22Rv1 (cell line): ENCODE results near the gene TMEM165.
"Not testable (repeated sequence)": the region's sequence is repeated elsewhere in the genome, so short reads cannot be mapped to it uniquely, and the experiment has no call there.

Experiments used
- H3K27ac ChIP-seq: fragments of 450-650 bp; 2 replicates; pipeline ENCODE4 v1.5.1; 2017
- ZFX ChIP-seq: fragments of 450-650 bp; IDR thresholded peaks from 2 replicates; pipeline ENCODE4 v1.6.1; 2017; ENCODE audit warnings: antibody characterized with exemption, borderline replicate concordance
- TF ChIP-seq, protein P1 (sequence below): fragments of 450-650 bp; IDR thresholded peaks from 2 replicates; pipeline ENCODE4 v1.5.1; 2017; ENCODE audit warnings: mild to moderate bottlenecking

The TMEM165 gene, protein sequence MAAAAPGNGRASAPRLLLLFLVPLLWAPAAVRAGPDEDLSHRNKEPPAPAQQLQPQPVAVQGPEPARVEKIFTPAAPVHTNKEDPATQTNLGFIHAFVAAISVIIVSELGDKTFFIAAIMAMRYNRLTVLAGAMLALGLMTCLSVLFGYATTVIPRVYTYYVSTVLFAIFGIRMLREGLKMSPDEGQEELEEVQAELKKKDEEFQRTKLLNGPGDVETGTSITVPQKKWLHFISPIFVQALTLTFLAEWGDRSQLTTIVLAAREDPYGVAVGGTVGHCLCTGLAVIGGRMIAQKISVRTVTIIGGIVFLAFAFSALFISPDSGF

DNA sequence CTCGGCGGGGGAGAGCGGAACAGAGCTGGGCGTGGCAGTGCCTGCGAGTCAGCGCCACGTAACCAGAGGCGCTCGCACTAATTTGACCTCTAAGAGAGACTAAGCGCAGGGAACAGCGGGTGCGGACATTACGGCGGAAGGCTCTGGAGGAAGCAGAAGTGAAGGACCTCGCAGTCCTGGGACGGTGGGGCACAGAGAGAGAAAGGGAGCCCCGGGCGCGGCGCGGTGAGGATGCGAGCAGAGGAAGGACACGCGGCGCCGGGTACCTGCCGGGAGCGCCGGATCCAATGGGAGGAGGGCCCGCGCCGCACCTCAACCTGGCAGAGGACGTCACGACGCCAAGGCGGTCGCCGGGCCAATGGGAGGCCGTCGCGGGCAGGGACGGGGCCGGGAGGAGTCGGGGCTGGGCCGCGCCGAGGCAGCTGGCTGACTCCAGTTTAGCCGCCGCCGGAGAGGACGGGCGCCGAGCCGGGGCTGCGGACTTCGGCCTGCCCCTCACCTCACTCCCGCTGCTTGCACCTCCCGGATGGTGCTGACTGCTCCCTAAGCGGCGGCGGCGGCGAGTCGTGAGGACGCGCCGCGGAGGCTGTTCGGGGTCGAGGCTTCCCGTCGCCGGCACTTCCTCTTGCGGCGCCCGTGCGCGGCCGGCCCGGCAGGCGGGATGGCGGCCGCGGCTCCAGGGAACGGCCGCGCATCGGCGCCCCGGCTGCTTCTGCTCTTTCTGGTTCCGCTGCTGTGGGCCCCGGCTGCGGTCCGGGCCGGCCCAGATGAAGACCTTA, at the start of gene TMEM165:
Gene TMEM165 (plus strand): TSS at position 429 of the 779 bp plus-strand sequence. CDS start 233 bp downstream, at position 662.
- TF ChIP-seq ZFX: no peak
- TF ChIP-seq, protein P1, sequence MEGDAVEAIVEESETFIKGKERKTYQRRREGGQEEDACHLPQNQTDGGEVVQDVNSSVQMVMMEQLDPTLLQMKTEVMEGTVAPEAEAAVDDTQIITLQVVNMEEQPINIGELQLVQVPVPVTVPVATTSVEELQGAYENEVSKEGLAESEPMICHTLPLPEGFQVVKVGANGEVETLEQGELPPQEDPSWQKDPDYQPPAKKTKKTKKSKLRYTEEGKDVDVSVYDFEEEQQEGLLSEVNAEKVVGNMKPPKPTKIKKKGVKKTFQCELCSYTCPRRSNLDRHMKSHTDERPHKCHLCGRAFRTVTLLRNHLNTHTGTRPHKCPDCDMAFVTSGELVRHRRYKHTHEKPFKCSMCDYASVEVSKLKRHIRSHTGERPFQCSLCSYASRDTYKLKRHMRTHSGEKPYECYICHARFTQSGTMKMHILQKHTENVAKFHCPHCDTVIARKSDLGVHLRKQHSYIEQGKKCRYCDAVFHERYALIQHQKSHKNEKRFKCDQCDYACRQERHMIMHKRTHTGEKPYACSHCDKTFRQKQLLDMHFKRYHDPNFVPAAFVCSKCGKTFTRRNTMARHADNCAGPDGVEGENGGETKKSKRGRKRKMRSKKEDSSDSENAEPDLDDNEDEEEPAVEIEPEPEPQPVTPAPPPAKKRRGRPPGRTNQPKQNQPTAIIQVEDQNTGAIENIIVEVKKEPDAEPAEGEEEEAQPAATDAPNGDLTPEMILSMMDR: 0 out of 2 replicates have a peak, but pooled peaks have one; percentile 16

DNA sequence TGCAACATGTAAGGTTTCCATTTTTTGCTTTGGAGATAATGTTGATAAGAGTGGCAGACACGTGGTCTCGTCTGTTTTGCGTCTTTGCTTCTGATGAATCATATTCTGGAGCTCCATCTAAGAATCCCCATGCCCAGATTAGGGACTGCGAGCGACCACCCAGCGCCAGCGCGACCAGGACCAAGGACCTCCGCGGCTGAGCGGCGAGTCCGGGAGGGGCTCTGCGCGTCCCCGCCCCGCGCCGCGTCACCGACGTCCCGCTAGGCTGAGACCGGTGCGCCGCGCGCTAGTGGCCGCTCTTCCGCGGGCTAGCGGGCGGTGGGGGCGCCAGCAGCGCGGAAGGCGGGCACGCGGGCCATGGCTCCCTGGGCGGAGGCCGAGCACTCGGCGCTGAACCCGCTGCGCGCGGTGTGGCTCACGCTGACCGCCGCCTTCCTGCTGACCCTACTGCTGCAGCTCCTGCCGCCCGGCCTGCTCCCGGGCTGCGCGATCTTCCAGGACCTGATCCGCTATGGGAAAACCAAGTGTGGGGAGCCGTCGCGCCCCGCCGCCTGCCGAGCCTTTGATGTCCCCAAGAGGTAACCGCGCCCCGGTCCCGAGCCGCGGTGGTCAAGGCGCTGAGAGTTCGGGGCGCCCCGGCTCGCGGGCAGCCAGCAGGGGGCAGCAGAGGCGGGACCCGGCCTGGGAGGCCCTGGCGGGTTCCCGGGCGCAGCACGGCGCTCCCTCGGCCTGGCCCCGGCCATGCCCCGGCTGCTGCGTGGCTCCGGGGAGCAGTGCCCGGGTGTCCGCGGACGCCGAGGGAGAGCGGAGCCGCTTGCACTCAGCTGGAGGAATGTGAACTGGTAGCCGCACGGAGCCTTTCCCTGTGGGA, 49.5 kb upstream of the TMEM165 start, which contains the start of gene SRD5A3:
Gene SRD5A3 (plus strand): TSS at position 263 of the 871 bp plus-strand sequence. CDS start 95 bp downstream, at position 358.
- H3K27ac ChIP-seq: peak within 1 kb of the TSS; percentile 87

More for the DNA sequence above, at the start of gene TMEM165:
- H3K27ac ChIP-seq: peak within 1 kb of the TSS; percentile 88

DNA sequence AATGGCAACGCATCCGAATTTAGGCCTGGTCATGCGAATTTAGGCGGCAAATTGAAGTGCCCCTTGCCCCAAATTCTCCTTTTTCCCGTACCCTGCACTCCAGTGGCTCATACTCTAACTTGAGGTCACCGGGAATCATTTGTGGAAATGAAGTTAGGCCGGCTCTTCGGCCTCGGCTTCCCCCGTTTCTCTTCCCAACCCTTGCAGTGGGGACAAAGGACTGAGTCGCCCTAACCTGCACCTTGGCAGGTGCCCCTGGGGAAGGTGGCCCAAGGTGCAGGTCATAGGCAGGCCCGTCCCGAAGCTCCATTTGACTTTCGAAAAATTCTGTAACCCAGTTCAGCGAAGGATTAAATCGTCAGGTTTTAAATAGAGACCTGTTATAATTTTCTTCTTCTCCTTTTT, 48.9 kb upstream of the TMEM165 start:
- peak overlapping the region; percentile 87 for H3K27ac ChIP-seq
- no peak for TF ChIP-seq ZFX
- TF ChIP-seq, protein P1: no peak

More for the DNA sequence above, 49.5 kb upstream of the TMEM165 start, which contains the start of gene SRD5A3:
- TF ChIP-seq, protein P1: peak; percentile 96
- TF ChIP-seq ZFX: no peak

DNA sequence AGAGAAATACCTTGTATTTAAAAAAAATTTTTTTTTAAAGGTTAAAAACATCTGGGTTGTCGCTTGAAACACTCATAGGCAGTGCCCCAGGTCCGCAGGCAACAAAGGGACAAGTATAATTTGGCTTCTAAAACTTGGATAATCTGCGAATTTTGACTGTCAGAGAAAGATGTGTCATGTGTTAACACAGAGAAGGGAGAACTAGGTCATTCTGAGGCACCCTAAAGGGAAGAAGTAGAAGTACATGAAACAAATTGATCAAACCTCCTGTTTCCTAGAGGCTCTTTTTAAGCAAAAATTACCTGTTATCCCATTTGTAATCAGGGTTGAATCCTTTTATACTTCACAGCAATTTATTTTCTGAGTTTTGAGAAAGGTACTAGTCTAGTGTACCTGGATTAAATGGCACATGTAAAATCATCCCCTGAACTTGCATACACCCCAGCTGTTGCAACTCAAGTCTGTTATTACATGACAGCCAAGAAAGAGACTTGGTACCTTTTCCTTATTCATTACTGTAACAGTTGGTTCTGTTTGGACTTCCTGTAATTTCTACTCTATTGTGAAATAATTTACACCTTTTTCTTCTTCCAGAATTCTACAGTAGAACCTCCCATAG, 48.0 kb upstream of the TMEM165 start:
- peak overlapping the region; percentile 87 for H3K27ac ChIP-seq

DNA sequence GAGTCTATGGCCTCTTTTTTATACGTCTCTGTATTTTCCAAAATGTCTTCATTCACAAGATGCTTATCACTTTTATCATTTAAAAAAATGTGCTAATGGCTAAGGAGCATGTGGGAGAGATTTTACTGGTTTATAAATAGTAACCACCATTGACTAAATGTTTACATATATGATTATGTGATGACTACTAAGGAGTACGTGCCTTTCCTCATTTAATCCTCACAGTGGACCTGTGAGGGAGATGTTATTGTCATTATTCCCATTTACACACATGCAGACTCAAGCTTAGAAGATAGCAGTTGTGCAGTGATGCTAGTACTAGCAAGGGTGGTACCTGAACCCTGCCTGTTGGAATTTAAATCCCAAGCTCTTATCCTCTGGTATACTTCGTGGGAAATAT, 47.3 kb upstream of the TMEM165 start:
- TF ChIP-seq, protein P1: no peak
- TF ChIP-seq ZFX: no peak
- H3K27ac ChIP-seq: peak overlapping the region; percentile 87; the same call in 1 of the 2 replicates

More for the DNA sequence above, 48.0 kb upstream of the TMEM165 start:
- TF ChIP-seq ZFX: no peak
- TF ChIP-seq, protein P1: no peak

DNA sequence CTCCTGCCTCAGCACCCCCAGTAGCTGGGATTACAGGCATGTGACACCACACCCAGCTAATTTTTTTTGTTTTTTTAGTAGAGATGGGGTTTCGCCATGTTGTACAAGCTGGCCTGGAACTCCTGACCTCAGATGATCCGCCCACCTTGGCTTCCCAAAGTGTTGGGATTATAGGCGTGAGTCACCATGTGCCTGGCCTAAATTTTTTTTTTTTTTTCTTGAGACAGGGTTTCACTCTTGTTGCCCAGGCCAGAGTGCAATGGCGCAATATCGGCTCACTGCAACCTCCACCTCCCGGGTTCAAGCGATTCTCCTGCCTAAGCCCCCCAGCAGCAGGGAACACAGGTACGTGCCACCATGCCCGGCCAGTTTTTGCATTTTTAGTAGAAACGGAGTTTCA, 44.9 kb upstream of the TMEM165 start:
- not testable (repeated sequence) for H3K27ac ChIP-seq

DNA sequence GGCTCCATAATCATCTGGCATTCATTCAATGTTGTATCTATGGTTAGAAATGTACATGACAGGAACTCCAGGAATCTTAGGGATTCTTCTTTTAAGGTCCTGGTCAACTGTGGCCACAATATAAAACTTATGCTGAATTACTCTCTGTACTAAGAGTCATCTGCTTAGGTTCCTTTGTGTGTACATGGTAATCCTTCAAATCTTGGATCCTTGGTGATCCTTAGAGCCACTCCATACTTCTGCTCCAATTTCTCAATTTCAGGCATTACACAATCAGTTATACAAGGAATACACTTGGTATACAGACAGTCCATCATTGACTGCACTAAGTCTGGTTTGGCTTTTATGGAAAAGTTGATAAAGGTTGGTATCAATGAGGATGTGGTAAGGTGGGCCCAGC, 43.9 kb upstream of the TMEM165 start:
- TF ChIP-seq, protein P1: no peak
- TF ChIP-seq ZFX: no peak
- H3K27ac ChIP-seq: no peak overlapping the region
